Measurements from ENCODE around the gene CDK5RAP1.

CDK5RAP1 gene

DNA sequence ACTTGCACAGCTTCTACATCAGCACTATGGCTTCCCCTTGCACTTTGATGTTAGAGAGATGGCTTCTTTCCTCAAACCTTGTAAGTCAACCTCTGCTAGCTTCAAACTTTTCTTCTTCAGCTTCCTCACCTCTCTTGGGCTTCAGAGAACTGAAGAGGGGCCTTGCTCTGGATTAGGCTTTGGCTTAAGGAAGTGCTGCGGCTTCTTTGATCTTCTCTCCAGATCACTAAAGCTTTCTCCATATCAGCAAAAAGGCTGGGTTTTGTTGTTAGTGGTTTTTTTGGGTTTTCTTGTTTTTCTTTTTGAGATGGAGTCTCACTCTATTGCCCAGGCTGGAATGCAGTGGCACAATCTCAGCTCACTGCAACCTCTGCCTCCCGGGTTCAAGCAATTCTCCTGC, 24.0 kb downstream of the CDK5RAP1 start:
- no peak for DNase-seq

DNA sequence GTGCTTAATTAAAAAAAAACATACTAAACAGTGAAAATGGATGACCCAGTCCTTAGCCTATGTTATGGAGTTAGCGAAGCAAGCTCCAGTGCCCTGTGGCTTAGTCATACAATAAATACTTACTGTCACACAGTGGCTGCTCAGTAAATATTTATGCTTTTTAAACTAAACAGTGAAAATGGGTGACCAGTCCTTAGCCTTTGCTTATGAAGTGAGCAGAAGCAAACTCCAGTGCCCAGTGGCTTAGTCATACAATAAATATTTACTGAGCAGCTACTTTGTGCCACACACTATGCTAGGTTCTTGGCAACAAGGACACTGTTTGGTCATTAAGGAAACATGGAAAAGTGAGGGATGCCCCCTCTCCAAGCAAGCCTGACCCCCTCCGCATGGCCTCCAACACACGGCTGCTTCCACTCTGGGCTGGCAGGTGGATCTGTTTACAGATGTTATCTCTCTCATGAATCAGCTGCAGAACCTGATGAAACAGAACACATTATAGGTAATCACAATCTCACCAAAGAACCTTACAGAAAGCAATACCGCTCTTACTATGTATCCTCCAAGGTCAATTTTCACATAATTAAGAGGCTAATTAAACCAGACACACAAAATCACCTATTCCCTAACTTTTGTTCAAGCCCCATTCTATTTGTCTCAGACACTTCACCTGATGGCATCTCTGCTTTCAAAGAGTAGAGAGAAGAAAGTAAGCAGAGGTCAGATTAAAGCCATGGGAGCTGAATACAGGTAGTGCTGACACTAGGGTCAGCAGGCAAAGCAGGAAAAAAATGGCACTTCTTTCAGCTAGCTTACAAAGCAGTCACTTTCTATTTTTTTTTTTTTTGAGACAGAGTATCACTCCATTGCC, 27.3 kb downstream of the CDK5RAP1 start:
- DNase-seq, result no peak

DNA sequence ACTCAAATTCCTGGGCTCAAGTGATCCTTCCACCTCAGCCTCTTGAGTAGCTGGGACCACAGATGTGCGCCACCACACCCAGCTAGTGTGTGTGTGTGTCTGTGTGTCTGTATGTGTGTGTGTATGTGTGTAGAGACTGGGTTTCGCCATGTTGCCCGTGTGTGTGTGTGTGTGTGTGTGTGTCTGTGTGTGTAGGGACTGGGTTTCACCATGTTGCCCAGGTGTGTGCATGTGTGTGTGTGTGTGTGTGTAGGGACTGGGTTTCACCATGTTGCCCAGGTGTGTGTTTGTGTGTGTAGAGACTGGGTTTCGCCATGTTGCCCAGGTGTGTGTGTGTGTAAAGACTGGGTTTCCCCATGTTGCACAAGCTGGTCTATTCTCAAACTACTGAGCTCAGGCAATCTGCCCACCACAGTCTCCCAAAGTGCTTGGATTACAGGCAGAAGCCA, 28.3 kb downstream of the CDK5RAP1 start:
- no peak for DNase-seq

DNA sequence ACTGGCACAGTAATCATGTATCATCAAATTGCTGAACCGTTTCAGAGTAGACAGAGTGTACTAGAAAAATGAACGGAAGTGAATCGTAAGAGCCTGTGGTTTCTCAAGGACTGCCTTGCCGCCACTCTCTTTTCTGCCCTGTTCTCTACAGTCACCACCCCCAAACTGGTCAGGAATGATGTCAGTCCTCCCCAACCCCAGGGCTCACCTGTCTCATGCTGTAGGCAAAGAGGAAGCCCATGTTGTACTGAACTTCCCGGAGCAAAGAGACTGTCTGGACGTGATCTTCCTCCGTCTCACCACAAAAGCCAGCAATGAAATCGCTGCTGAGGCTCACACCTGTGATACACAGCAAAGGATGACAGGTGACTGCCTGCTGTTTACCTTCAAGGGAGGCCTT, 31.0 kb downstream of the CDK5RAP1 start:
- peak; percentile 84 for DNase-seq

DNA sequence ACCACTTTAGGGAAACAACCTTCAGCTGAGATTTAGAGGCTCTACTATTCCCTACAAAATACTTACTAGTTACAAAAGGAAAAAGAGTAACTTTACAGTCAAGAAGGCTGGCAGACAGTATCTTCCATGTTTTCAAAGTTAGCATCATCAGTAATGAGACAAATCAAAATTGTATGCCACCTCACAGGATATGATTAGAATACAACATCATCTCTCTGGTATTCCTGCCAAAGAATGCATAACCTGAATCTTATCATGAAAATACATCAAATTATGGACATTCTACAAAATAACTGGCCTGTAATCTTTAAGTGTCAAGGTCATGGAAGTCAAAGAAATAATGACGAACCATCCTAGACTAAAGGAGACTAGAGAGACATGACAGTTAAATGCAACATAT, 38.4 kb downstream of the CDK5RAP1 start:
- no peak for DNase-seq

DNA sequence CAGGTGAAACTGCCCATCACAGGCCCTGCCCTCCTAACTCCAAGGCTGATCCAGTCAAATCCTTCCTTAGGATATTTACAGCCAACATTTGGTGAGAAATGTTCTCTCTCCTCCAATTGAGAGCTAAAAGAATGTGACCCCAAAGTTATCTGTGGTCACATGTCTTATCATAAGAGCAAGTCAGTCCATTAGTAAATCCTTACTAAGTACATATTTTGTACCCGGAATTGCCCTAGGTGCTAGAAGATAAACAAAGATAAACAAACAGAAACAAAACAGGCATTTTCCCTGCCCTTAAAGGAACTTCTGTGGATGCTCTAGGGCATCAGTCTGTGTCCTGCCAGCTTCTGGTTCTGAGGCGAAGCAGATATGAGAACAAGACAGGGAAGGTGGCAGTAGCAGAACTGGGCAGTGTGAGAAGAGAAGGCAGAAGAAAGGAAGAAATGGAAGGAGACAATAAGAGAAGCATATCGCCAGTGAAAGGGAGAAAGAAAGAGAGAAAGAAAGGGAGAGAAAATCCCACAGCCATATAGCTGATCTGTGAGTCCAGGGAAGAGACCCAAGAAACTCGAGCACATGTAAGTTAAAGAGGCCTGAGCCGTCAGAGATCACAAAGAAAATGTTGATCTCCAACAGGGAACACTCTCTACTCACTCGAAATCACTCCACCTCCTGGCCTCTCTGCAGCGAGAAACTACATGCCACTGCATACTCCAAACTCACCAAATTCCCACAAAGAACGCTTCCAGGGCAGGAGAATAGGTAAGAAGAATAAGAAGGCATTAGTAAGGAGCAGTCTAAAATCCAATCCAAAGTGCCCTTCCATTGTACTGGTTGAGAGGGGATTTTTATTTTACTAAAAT, 41.7 kb downstream of the CDK5RAP1 start:
- DNase-seq, result no peak

DNA sequence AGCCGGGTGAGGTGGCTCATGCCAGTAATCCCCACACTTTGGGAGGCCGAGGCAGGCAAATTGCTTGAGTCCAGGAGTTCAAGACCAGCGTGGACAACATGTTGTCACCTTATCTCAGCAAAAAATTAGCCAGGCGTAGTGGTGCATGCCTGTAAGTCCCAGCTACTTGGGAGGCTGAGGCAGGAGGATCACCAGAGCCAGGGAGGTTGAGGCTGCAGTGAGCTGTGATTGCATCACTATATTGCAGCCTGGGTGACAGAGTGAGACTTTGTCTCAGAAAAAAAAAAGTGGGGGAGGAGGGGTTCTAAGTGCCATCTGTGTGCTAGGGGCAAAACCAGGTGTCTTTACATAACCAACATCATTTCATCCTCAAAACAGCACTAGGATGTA, 48.3 kb downstream of the CDK5RAP1 start:
- no peak for DNase-seq

DNA sequence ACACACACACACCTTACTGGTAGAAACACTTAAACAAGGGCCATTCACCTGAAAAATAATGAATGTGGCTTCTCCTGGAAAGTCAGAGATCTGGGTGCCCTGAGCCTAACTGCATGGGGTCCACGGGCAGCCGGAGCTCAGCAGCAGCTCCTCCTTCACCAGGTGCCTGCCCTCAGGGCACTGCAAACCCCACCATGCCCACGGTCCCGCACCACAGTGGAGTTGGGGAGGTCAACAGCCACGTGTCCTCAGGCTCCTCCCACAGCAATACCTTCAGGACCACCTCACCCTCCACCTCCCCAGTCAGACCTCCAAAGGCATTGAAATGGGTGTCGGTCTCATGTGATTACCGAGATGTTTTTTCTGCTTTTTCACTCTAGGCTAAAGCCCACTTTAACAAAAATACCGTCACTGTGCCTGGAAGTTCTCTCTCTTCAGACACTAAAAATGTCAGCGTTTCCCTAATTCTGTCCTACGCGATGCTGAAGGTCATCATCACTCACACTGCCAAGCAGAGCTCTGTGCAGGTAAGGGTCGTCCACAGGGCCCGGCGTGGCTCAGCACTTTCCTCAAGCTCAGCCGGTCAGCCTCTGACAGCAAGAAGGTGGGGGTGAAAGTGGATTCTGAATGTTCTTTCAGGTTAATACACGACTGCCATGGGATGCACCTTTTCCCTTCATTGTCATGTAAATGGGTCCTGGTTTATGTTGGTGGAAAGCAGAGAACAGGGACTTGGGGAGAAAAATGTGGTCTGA, 48.9 kb downstream of the CDK5RAP1 start:
- no peak for DNase-seq

DNA sequence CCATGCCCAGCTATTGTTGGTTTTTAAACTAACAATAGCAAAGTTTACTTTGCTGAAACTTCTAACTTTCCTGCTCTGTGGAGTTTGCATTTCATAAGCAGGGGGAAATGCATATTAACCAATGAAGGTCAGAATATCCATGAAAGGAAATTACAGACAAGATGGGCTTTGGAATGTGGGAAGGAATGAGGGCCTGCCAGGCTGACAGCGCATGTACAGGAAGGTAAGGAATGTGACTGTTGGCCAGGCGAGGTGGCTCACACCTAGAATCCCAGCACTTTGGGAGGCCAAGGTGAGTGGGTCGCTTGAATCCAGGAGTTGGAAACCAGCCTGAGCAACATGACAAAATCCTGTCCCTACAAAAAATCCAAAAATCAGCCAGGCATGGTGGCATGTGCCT, 49.6 kb downstream of the CDK5RAP1 start:
- no peak for DNase-seq

DNA sequence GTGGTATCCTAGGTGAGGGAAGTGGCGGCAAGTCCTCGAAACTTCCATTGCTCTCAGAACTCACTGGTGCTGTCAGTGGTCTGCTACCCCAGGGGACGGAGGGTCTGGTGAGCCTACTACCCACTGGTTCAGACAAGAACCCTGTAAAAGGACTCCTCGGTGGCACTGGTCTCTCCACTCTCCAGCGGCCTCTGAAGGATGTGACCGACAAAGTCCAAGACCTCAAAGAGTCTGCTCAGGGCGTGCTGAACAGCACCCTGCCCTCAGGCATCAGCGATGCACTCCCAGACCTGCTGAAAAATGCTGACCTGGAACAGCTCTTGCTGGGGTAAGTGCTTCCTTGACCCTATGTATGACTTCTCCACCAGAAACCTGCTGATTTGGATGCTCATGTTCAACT, 51.8 kb downstream of the CDK5RAP1 start:
- no peak for DNase-seq

DNA sequence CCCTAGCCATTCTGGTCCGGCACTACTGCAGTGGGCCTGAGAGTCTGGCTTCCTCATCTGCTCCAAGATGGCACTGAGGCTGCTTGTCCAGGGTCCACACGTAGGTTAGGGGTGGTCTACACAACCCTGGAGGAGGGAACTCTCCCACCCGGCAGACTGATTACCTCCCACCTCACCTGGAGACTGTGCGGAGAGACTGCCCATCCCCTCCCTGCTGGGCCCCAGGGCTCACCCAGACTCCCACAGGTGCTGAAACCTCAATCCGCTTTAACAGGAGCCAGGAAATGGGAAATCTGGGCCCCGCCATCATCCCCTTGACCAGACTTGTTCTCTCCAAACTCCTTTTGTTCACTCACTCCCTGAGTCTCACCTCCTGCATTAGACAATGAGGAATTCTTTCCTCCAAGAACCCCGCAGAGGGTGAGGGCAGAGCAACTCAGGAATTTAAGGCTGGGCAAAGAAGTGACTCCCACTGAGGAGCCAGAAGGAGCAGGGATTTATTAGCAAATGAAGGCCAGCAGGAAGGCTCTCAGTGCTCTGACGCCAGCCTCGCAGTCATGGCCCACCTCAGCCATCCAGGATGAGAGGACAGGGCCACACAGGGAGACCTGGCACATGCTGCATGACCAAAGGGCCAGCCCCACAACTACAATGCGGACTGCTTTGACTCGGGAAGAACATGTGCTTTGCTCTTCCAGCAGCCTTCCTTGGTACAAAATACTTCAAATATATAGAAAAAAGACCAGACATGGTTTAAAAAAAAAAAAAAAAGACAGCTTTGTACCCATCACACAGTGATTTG, 53.0 kb downstream of the CDK5RAP1 start:
- DNase-seq, result no peak

DNA sequence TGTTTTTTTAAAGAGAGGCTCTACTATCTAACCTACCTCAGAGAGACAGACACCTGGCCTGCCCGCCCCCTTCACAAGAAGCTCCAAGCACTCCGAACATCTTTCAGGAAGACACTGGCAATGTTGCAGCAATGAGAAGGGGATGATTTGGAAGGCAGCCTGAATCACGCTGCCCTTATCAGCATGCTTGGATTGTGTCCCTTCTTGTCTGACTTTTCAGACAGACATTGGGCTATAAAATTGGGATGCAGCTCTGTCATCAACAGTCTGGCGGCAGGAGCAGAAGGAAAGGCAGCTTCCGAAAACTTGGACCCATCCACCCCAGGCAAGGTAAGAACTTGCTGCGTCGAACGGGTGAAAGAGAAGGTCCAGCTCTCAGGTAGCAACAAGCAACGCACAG, 56.0 kb downstream of the CDK5RAP1 start:
- DNase-seq, result no peak

DNA sequence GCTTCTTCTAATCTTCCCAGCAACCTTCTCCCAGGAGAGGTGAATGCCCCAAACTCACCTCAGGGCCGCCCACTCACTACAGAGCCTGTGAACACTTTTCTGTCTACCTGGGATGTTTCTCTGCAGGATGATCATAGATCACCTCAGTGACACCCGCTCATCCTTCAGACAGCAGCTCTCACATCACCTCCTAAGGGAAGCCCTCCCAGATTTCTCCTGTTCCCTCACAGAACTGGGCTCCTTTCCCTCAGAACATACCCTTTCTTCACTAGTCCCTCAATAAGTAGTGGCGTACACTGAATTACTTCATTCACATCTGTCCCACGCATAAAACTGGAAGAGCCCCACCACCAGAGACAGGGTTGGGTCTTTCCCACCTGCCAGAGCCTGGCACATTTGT, 57.8 kb downstream of the CDK5RAP1 start:
- DNase-seq, result no peak

DNA sequence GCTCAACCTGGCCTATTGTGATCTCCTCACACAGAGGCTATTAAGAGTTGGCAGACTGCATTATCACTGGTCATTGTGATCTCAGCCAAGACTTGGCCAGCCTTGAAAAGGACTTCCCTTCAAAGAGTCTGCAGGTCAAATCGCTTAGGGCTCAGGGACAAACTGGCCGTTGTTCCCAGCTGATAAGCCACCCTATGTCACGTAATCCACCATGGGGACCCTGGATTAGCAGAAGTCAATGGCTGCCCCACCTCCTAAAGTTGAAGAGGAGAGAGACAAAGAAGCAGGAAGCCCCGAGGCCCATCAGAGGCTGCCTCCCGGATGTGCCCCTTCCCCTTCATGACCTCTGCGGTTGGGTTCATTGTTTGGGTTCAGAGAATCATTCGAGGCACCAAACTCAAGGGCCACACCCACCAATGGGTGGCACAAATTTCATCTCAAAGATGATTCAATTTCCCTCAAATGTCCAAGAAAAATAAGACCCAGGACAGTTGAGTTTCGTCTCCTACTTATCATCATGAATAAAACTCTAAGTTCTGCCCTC, 61.7 kb downstream of the CDK5RAP1 start:
- no peak for DNase-seq

DNA sequence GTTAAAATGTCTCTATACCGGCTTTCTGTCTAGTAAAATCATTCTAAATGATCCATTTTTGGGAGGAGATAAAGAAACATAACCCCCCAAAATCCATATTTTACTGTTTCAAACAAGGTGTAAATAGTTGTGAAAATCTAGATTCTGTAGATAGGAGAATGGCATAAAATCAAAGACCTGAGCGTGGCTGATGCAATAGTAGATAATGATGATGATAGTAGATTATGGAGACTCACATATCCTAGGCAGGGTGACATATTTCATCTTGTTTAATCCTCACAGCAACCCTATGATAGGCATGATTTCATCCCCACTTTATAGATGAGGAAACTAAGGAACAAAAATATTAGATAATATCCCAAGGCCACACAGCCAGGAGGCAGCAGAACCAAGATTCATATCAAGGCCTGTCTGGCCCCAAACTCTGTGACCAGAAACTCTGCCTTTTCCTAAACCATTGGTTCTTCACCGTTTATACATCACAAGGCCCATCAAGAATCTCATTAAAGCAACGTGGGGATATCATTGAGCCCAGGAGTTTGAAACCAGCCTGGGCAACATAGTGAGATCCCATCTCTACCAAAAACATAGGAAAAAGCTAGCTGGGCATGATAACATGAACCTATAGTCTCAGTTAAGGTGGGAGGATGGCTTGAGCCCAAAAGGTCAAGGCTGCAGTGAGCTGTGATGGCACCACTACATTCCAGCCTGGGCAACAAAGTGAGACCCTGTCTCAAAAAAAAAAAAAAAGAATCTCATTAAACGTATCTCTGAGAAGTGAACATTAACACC, 62.7 kb downstream of the CDK5RAP1 start:
- no peak for DNase-seq

DNA sequence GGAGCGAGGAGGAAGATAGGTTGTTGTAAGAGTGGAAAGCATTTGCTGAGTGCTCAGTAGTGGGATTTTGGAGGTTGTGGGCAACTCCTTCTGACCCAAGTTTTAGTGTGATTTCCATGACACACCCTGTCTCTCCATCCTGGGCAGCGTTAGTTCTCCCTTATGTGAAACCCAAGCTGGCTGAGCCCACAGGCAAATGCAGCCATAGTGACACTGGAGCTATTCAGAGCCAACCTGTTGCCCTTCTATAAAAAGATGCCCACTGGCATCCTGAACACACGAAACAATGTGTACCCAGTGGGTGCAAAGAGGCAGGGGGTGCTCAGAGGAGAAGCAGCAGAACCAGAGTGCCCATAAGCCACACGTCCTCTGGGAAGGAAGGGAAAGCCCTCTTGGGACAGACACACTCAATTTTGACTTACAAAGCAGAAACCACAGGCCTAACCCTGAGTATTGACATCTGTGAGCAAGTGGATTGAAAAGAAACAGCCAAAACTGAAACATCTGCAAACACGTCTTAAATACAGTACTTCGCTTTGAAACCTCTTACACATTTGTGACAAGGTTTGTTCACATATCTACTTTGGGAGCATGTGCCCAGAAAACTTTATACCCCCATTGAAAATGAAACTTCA, 63.7 kb downstream of the CDK5RAP1 start:
- no peak for DNase-seq

DNA sequence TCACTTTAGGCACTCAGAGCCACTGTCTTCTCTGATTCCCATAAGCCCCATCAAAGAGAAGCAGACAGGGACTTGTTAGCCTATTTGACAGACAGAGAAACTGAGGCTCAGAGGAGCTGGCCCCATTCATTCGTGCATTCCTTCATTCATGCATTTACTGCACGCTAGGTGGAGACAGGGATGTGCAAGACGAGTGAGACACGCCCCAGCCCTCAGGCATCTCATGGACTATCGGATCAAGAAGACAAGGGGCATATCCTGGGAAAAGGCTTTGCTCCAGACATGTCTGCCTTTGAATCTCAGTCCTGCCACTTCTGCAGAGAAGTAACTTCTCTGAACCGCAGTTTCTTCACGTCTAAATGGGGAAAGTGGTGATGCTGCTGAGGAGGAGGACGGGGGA, 64.2 kb downstream of the CDK5RAP1 start:
- no peak for DNase-seq

DNA sequence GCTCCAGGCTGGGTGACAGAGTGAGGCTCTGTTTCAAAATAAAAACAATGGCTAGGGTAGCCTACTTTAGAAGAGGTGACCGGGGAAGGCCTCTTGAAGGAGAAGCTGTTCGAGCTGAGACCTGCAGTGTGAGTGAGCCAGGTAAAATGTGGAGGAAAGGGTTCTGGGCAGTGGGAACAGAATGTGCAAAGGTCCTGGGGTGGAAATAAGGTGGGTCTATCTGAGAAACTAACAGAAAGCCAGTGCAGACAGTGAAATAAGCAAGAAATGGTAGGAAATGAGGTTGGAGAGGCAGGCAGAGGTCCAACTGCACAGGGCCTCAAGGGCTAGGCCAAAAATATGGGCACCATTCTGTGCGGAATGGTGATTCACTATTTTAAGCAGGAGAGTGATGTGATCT, 64.9 kb downstream of the CDK5RAP1 start:
- no peak for DNase-seq

DNA sequence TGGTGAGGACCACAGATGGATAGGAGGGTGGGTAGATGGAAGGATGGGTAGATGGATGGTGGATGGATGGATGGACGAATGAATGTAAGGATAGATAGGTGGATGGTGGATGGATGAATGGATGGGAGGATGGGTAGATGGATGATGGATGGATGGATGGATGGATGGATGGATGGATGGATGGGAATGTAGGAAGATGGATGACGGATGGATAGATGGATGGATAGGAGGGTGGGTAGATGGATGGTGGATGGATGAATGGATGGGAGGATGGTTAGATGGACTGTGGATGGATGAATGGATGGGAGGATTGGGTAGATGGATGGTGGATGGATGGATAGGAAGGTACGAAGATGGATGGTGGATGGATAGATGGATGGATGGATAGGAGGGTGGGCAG, 67.2 kb downstream of the CDK5RAP1 start:
- DNase-seq, result no peak

DNA sequence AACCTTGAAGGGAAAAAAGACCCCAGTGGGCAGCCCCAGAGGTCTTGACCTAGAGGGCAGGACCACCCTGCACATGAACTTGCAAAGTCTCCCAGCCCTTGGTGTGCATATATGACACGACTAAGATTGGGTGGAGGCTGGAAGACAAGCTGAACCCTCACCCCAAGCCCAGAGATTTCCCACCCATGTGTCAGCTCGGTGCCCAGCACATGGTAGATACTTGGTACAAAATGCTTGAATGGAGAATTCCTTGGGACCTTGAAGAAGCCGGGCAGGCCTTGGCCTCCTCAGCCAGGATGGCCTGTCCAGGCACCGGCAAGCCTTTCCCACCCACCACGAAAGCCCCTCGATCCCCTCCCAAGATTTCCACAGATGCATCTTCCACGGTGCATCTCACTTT, 67.7 kb downstream of the CDK5RAP1 start:
- DNase-seq, result no peak

All from CD4-positive, alpha-beta T cell treated with Interleukin-1 beta for 1 hour (primary cell).